Measurements from ENCODE around the gene SORBS1. TPM values are rescaled to one million over a fixed set of nuclear protein-coding genes. Genes with fewer than 3 reads are reported as not detected.

SORBS1 gene
- total and polyA plus RNA-seq, 2 of the 13 experiments (the other 11 are each of a cell fraction or from before 2014, with no cell fraction given) = 16.8 to 39.8 TPM

GRCh38 chr10:95539560-95540284, 21.4 kb downstream of the SORBS1 start (continued):
- no peak for TF ChIP-seq RNF219 (CRISPR knock-in tag; IDR thresholded peaks at IDR 0.05)
- peak; percentile 86 for TF ChIP-seq ISL2 (CRISPR knock-in tag; IDR thresholded peaks at IDR 0.05)
- TF ChIP-seq CHD2 (IDR thresholded peaks at IDR 0.05; ENCODE audit: low read depth, low read length) = no peak
- no peak for TF ChIP-seq ZNF205 (CRISPR knock-in tag; IDR thresholded peaks at IDR 0.05)
- 0 out of 2 replicates have a peak, but pooled peaks have one; percentile 69 for TF ChIP-seq ZBTB7B (CRISPR knock-in tag; IDR thresholded peaks at IDR 0.05)
- no peak; the same call in 1 of the 2 replicates for TF ChIP-seq ZNF761 (CRISPR knock-in tag; conservative IDR thresholded peaks at IDR 0.05)
- TF ChIP-seq JUNB (CRISPR knock-in tag; IDR thresholded peaks at IDR 0.05; ENCODE audit: borderline replicate concordance) = no peak
- TF ChIP-seq, protein P1, sequence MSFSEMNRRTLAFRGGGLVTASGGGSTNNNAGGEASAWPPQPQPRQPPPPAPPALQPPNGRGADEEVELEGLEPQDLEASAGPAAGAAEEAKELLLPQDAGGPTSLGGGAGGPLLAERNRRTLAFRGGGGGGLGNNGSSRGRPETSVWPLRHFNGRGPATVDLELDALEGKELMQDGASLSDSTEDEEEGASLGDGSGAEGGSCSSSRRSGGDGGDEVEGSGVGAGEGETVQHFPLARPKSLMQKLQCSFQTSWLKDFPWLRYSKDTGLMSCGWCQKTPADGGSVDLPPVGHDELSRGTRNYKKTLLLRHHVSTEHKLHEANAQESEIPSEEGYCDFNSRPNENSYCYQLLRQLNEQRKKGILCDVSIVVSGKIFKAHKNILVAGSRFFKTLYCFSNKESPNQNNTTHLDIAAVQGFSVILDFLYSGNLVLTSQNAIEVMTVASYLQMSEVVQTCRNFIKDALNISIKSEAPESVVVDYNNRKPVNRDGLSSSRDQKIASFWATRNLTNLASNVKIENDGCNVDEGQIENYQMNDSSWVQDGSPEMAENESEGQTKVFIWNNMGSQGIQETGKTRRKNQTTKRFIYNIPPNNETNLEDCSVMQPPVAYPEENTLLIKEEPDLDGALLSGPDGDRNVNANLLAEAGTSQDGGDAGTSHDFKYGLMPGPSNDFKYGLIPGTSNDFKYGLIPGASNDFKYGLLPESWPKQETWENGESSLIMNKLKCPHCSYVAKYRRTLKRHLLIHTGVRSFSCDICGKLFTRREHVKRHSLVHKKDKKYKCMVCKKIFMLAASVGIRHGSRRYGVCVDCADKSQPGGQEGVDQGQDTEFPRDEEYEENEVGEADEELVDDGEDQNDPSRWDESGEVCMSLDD (CRISPR knock-in tag; IDR thresholded peaks at IDR 0.05; ENCODE audit: borderline replicate concordance) = no peak
- TF ChIP-seq BCL6 (CRISPR knock-in tag; IDR thresholded peaks at IDR 0.05) = peak; percentile 35; the same call in 1 of the 2 replicates
- TF ChIP-seq KLF6 (CRISPR knock-in tag; IDR thresholded peaks at IDR 0.05) = 0 out of 2 replicates have a peak, but pooled peaks have one; percentile 32
- TF ChIP-seq TFE3 (CRISPR knock-in tag; IDR thresholded peaks at IDR 0.05) = no peak; the same call in 1 of the 2 replicates
- TF ChIP-seq EP300 (IDR thresholded peaks at IDR 0.05; ENCODE audit: low read depth in 2 of 2, low read length in 2 of 2) = peak in 1 of 2 experiments; percentile 93; a peak in 2 of 4 replicates
- peak; percentile 83 for TF ChIP-seq EP300 (CRISPR knock-in tag; IDR thresholded peaks at IDR 0.05; ENCODE audit: borderline replicate concordance)
- TF ChIP-seq RBM22 (optimal IDR thresholded peaks at IDR 0.05; ENCODE audit: low read length) = no peak
- TF ChIP-seq CREBL2 (CRISPR knock-in tag; IDR thresholded peaks at IDR 0.05; ENCODE audit: borderline replicate concordance) = no peak
- no peak; the same call in 1 of the 2 replicates for TF ChIP-seq KDM5A (IDR thresholded peaks at IDR 0.05; ENCODE audit: borderline replicate concordance, low read length)
- TF ChIP-seq, protein P2, sequence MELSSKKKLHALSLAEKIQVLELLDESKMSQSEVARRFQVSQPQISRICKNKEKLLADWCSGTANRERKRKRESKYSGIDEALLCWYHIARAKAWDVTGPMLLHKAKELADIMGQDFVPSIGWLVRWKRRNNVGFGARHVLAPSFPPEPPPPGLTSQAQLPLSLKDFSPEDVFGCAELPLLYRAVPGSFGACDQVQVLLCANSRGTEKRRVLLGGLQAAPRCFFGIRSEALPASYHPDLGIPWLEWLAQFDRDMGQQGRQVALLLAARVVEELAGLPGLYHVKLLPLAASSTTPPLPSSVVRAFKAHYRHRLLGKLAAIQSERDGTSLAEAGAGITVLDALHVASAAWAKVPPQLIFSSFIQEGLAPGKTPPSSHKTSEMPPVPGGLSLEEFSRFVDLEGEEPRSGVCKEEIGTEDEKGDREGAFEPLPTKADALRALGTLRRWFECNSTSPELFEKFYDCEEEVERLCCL (CRISPR knock-in tag; IDR thresholded peaks at IDR 0.05; ENCODE audit: borderline replicate concordance) = no peak
- TF ChIP-seq LRRFIP1 (CRISPR knock-in tag; conservative IDR thresholded peaks at IDR 0.05) = no peak
